AG04449 (cell line): ENCODE data around the gene SLC47A2.

Source experiments
- CTCF ChIA-PET: fragments of 350-600 bp; formaldehyde crosslinking; extraction: SDS; loops from one replicate; lab custom pipeline; 2021; ENCODE audit warnings: antibody characterized with exemption; lab: Yijun Ruan, JAX
- POLR2A ChIA-PET: fragments of 400-600, 350-600 bp; formaldehyde crosslinking; extraction: SDS; loops from one replicate; lab custom pipeline; 2020; ENCODE audit warnings: antibody characterized with exemption, inconsistent platforms; lab: Yijun Ruan, JAX
- DNase-seq: peaks from one replicate; pipeline ENCODE4 v3.0.0-alpha.2; 2010; ENCODE audit warnings: low read depth, low spot score
- H3K4me3 ChIP-seq: 2 replicates; pipeline ENCODE4 v1.5.1; 2011; ENCODE audit warnings: low read depth, mild to moderate bottlenecking, control low read depth, low read length
- CTCF ChIP-seq: IDR thresholded peaks from one replicate; pipeline ENCODE4 v1.5.1; 2011; ENCODE audit warnings: mild to moderate bottlenecking, moderate library complexity, low read length, control low read depth, inconsistent platforms; ENCODE audit not compliant: insufficient read depth; ENCODE audit errors: missing control alignments

The SLC47A2 gene

GRCh38 chr17:19736071-19736470 lies 19.7 kb upstream of the SLC47A2 start:
- TF ChIP-seq CTCF = no peak

GRCh38 chr17:19733953-19734526 lies 17.7 kb upstream of the SLC47A2 start:
- ChIA-PET POLR2A (no interaction called here), CTCF (interaction anchor here (1.0 to 3.1 kb wide), 2 partner anchors 10 to 33 kb away, joined by 5 to 19 read pairs; no protein-coding TSS in a partner anchor)
- no peak for DNase-seq
- TF ChIP-seq CTCF = no peak
- no peak overlapping the region for H3K4me3 ChIP-seq

More at GRCh38 chr17:19736071-19736470, 19.7 kb upstream of the SLC47A2 start:
- CTCF ChIA-PET = interaction anchor here (0.9 to 1.3 kb wide), 3 partner anchors 8 to 30 kb away, joined by 3 to 5 read pairs (median 3); no protein-coding TSS in a partner anchor
- no peak for DNase-seq
- no peak overlapping the region for H3K4me3 ChIP-seq
- POLR2A ChIA-PET = no interaction called here

GRCh38 chr17:19731626-19732025 lies 15.2 kb upstream of the SLC47A2 start:
- POLR2A ChIA-PET = no interaction called here
- TF ChIP-seq CTCF = no peak
- DNase-seq = no peak
- no peak overlapping the region for H3K4me3 ChIP-seq
- CTCF ChIA-PET = interaction anchor here (1.4 kb wide), 1 partner anchor 13 kb away, joined by 7 read pairs; no protein-coding TSS in a partner anchor

- H3K4me3 ChIP-seq = no peak overlapping the region
- TF ChIP-seq CTCF = no peak
- no peak for DNase-seq
- CTCF ChIA-PET = interaction anchor here (1.4 kb wide), 1 partner anchor 14 kb away, joined by 7 read pairs; no protein-coding TSS in a partner anchor
- POLR2A ChIA-PET = no interaction called here
Measured at GRCh38 chr17:19730843-19731242, 14.5 kb upstream of the SLC47A2 start.

- POLR2A ChIA-PET = no interaction called here
- CTCF ChIA-PET = interaction anchor here (1.1 kb wide), 1 partner anchor 13 kb away, joined by 3 read pairs; no protein-coding TSS in a partner anchor
- H3K4me3 ChIP-seq = no peak overlapping the region
- DNase-seq = no peak
- no peak for TF ChIP-seq CTCF
Measured at GRCh38 chr17:19729900-19730299, 13.5 kb upstream of the SLC47A2 start.

GRCh38 chr17:19728084-19728495 lies 11.7 kb upstream of the SLC47A2 start:
- ChIA-PET CTCF (interaction anchor here (1.1 to 1.8 kb wide), 5 partner anchors 14 to 80 kb away, joined by 3 to 9 read pairs (median 5); partner anchors contain the start of gene ALDH3A2), POLR2A (no interaction called here)
- peak; percentile 26 for DNase-seq
- no peak for TF ChIP-seq CTCF
- H3K4me3 ChIP-seq = no peak overlapping the region
